Measurements from ENCODE around the gene R3HDML.
"Not testable (repeated sequence)": the region's sequence is repeated elsewhere in the genome, so short reads cannot be mapped to it uniquely, and the experiment has no call there.

R3HDML gene

GRCh38 chr20:44328428-44328827 lies 8.4 kb upstream of the R3HDML start:
- no peak for DNase-seq (ENCODE audit: low read depth)

GRCh38 chr20:44331201-44331600 lies 5.6 kb upstream of the R3HDML start:
- no peak for DNase-seq (ENCODE audit: low read depth)

- DNase-seq (ENCODE audit: low read depth), result no peak
Observed at GRCh38 chr20:44334306-44334705, 2.5 kb upstream of the R3HDML start.

GRCh38 chr20:44334709-44335108 lies 2.1 kb upstream of the R3HDML start:
- DNase-seq (ENCODE audit: low read depth), result no peak

- DNase-seq (ENCODE audit: low read depth), result no peak
Observed at GRCh38 chr20:44335675-44336074, 1.2 kb upstream of the R3HDML start.

GRCh38 chr20:44336086-44336485 lies 757 bp upstream of the R3HDML start:
- DNase-seq (ENCODE audit: low read depth), result no peak

- peak; percentile 44 for DNase-seq (ENCODE audit: low read depth)
Observed at GRCh38 chr20:44342248-44342647, 5.4 kb downstream of the R3HDML start.

- DNase-seq (ENCODE audit: low read depth), result no peak
Observed at GRCh38 chr20:44343162-44343675, 6.4 kb downstream of the R3HDML start.

GRCh38 chr20:44344723-44345122 lies 7.9 kb downstream of the R3HDML start:
- no peak for DNase-seq (ENCODE audit: low read depth)

- DNase-seq (ENCODE audit: low read depth), result no peak
Observed at GRCh38 chr20:44345147-44345546, 8.3 kb downstream of the R3HDML start.

- not testable (repeated sequence) for DNase-seq (ENCODE audit: low read depth)
Observed at GRCh38 chr20:44345941-44346340, 9.1 kb downstream of the R3HDML start.

GRCh38 chr20:44348168-44348659 lies 11.4 kb downstream of the R3HDML start:
- DNase-seq (ENCODE audit: low read depth), result no peak

GRCh38 chr20:44349349-44349748 lies 12.5 kb downstream of the R3HDML start:
- DNase-seq (ENCODE audit: low read depth), result no peak

GRCh38 chr20:44350567-44350966 lies 13.7 kb downstream of the R3HDML start:
- no peak for DNase-seq (ENCODE audit: low read depth)

- DNase-seq (ENCODE audit: low read depth), result no peak
Observed at GRCh38 chr20:44354979-44355497, 18.2 kb downstream of the R3HDML start.

GRCh38 chr20:44355498-44356352 lies 18.9 kb downstream of the R3HDML start, which contains the start of gene HNF4A:
TSS of gene HNF4A (plus strand) at chr20:44355699. CDS start at chr20:44355805, 106 bp downstream.
- no peak for DNase-seq (ENCODE audit: low read depth)

- DNase-seq (ENCODE audit: low read depth), result no peak
Observed at GRCh38 chr20:44356353-44356723, 19.5 kb downstream of the R3HDML start.

GRCh38 chr20:44357020-44357419 lies 20.2 kb downstream of the R3HDML start:
- DNase-seq (ENCODE audit: low read depth), result no peak

GRCh38 chr20:44357555-44358125 lies 20.8 kb downstream of the R3HDML start:
- no peak for DNase-seq (ENCODE audit: low read depth)

GRCh38 chr20:44358776-44359175 lies 21.9 kb downstream of the R3HDML start:
- DNase-seq (ENCODE audit: low read depth), result no peak

- no peak for DNase-seq (ENCODE audit: low read depth)
Observed at GRCh38 chr20:44360221-44360620, 23.4 kb downstream of the R3HDML start.

- no peak for DNase-seq (ENCODE audit: low read depth)
Observed at GRCh38 chr20:44361021-44361420, 24.2 kb downstream of the R3HDML start.

GRCh38 chr20:44362466-44362940 lies 25.7 kb downstream of the R3HDML start:
- peak; percentile 37 for DNase-seq (ENCODE audit: low read depth)
